ENCODE results near the gene LRP4.
"Not testable (repeated sequence)": the region's sequence is repeated elsewhere in the genome, so short reads cannot be mapped to it uniquely, and the experiment has no call there.

The LRP4 gene

DNA sequence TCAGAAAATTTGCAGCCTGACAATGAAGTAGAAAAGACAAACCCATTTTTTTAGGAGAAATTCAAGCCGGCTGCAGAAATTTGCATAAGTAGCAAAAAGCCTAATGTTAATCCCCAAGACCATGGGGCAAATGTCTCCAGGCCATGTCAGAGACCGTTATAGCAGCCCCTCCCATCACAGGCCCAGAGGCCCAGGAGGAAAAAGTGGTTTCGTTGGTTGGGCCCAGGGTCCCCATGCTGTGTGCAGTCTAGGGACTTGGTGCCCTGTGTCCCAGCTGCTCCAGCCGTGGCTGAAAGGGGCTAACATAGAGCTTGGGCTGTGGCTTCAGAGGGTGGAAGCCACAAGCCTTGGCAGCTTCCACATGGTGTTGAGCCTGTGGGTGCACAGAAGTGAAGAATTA lies 9.6 kb upstream of the LRP4 start:
- DNase-seq (ENCODE audit: low read depth): not testable (repeated sequence)

DNA sequence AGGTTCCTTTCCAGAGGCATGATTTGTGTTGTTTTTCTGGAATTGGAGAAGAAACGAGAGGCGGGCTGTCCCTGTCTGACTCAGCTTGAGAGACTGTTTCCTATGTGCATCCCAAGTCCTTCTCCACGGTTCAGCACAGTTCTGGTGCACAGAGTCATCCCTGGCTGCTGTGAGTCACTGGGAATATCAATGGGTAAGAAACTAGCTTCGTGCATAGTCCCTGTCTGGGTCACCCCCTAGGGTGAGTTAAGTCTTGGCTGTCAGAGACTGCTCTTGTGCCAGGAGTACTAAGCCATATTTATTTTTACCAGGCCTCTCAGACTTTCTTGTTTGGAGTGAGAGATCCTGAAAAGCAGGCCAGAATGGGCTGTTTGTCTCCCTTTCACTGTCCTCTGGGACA lies 2.4 kb upstream of the LRP4 start:
- DNase-seq (ENCODE audit: low read depth): peak; percentile 83

- no peak for DNase-seq (ENCODE audit: low read depth)
These were observed 601 bp upstream of the LRP4 start for GRCh38 chr11:46918788-46919513.

DNA sequence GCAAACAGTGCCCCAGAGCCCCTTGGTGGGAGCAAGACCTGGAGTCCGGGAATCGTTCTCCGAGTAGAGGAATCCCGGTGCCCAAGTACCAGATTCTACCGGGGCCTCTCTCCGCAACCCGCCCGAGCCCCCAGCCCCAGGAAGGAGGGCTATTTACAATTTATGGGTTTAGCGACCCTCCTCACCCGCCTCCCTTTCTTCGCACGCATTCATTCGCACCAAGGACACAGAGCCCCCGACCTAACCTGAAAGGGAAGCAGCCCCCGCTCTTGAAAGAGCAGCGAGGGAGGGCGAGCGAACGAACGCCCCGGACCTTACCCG lies 628 bp downstream of the LRP4 start:
- DNase-seq (ENCODE audit: low read depth): no peak

- DNase-seq (ENCODE audit: low read depth): no peak
These were observed 1.1 kb downstream of the LRP4 start for GRCh38 chr11:46917109-46917761.

GRCh38 chr11:46916286-46917108 lies 1.9 kb downstream of the LRP4 start:
- peak; percentile 35 for DNase-seq (ENCODE audit: low read depth)

- no peak for DNase-seq (ENCODE audit: low read depth)
These were observed 3.4 kb downstream of the LRP4 start for GRCh38 chr11:46914910-46915309.

- no peak for DNase-seq (ENCODE audit: low read depth)
These were observed 4.0 kb downstream of the LRP4 start for GRCh38 chr11:46914363-46914762.

DNA sequence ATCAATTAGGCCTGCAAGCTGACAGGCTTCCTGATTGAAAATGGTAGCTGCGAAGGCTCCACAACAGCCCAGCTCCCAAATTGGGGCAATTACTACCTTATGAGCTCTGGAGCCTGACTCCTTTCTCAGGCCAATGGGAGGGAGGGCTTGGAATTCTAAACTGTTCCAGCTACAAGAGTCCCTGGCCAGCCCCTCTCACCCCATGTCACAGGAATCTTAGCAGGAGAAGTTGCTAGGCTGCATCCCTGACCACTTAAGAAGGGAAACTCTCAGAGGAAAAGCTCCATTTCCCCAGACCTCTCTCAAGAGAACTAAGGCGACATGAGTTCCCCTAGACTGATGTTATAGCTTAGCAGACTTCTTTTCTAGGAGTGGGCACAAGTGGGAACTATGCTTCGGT lies 4.9 kb downstream of the LRP4 start:
- no peak for DNase-seq (ENCODE audit: low read depth)

DNA sequence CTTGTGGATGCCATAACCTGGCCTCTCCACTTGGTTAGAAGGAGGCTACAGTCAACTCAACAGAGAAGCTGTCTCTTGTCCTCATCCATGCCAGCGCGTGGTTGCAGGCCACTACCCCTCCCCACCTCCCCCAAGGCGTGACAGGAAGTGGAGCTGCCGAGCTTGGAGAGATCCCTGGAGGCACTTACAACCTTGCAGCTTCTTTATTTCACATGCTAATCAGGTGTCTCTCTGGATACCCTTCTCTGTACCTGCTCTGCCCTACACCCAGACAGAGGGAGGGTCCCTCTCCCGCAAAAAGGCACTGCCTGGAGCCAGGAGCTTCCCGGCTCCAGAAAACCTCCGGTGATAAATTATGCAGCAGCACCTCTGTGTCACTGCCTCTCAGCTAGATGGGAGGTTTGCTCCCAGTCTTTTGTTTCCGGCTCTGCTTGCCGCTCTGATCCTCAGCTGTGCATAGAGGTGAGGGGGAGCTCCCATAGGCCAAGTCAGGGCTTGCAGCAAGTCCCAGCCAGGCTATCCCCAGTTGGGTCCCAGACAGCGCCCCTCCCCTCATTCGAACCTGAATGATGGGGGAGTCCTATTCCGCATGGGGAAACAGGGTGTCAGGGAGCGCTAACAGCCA lies 5.7 kb downstream of the LRP4 start:
- no peak for DNase-seq (ENCODE audit: low read depth)

GRCh38 chr11:46907606-46908005 lies 10.7 kb downstream of the LRP4 start:
- no peak for DNase-seq (ENCODE audit: low read depth)

- DNase-seq (ENCODE audit: low read depth): no peak
These were observed 11.7 kb downstream of the LRP4 start for GRCh38 chr11:46906609-46907041.

DNA sequence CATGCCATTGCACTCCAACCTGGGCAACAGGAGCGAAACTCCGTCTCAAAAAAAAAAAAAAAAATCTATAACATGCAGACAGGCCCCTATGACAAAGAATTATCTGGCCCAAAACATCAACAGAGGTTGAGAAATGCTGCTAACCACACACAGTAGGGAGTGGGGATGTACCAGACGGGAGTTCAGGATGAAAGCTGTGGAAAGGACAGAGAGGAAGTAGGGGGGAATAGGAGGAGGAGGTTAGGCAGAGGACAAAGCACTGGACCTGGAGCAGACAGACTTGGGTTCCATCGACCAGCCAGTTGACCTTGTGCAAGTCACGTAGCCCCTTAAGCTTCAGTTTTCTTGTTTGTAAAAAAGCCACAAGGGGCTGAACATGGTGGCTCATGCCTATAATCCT lies 12.5 kb downstream of the LRP4 start:
- DNase-seq (ENCODE audit: low read depth): no peak

GRCh38 chr11:46903846-46904245 lies 14.5 kb downstream of the LRP4 start:
- DNase-seq (ENCODE audit: low read depth): no peak

- DNase-seq (ENCODE audit: low read depth): no peak
These were observed 15.7 kb downstream of the LRP4 start for GRCh38 chr11:46902694-46903093.

GRCh38 chr11:46901156-46901555 lies 17.2 kb downstream of the LRP4 start:
- no peak for DNase-seq (ENCODE audit: low read depth)

GRCh38 chr11:46900091-46900746 lies 18.1 kb downstream of the LRP4 start:
- no peak for DNase-seq (ENCODE audit: low read depth)

DNA sequence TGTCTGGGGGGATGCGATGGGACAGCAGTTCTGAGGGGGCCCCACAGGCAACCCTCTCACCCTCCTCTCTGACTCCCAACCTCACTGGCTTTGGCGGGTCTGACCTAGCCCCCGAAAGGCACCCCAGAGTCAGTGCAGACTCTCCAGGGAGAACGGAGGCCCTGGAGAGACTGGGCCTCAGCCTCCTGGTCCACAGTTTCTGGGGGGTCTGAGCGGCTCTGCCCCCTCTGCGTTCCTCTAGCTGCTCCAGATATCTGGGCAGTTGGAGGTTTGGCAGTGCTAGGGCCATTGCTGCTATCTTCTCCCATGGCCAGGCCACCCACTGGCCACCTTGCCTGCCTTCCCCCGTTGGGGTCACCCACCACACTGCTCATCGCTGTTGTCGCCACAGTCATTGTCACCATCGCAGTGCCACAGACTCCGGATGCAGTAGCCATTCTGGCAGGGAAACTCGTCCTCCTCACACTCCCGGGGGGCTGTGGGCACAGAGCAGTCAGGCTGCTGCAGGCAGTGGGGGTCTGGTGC lies 18.8 kb downstream of the LRP4 start:
- no peak for DNase-seq (ENCODE audit: low read depth)

DNA sequence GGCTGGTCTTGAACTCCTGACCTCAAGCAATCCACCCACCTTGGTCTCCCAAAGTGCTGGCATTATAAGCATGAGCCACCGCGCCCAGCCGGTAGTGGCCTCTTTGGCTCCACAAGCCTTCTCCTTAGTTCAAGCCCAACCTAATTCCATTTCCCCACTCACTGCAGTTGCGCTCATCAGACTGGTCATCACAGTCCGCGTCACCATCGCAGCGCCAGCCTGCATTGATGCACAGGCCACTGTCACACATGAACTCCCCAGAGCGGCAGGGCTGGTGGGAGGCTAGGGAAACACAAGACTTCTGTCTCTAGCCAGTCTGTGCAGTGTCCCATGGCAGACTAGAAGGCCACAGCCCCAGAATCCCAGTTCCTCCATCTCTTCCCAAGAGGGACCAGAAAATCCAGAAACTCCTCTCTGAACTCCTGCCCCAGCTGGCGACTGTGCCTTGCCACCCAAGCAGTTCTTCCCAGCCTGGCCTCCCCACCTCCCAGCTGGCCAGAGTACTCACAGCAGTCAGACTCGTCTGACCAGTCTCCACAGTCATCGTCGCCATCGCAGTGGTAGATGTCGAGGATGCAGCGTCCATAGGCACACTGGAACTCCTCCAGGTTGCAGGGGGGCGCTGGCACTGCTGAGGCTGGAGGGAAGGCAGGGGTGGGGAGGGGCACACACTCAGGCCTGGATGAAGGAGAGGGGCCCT lies 19.8 kb downstream of the LRP4 start:
- no peak for DNase-seq (ENCODE audit: low read depth)

DNA sequence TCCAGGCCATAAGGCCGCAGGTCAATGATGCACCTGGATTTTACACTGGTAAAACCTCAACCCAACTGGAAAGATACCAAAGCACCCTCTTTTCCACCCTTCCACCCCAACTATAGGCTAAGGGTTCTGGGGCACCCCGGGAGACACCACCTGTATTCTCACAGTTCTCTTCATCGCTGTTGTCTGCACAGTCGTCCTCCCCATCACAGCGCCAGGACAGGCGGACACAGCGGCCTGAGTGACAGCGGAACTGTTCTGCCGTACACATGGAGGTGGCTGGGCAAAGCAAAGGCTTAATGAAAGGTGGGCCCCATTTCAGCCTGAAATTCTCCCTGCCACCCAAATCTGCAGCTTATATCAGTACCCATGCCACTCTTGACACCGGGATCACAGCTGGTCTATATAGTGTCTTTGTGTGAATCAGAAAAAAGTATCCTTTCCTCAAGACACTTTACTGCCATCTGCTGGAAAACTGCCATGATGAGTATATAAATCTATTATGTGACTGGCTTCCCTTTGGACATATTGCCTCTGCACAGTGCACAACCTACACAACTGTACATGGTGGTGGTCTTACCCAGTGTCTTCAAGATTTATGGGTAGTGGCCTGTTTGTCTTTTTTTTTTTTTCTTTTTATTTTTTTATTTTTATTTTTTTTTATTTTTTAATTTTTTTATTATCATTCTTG lies 21.5 kb downstream of the LRP4 start:
- DNase-seq (ENCODE audit: low read depth): no peak

GRCh38 chr11:46895821-46896220 lies 22.5 kb downstream of the LRP4 start:
- no peak for DNase-seq (ENCODE audit: low read depth)
